ENCODE results near the gene ZNF217.
"Not testable (repeated sequence)": the region's sequence is repeated elsewhere in the genome, so short reads cannot be mapped to it uniquely, and the experiment has no call there.

Gene ZNF217

GRCh38 chr20:53593466-53594007 lies at the start of gene ZNF217:
Gene ZNF217 (minus strand): TSS chr20:53593839. CDS start chr20:53582826, 11,013 bp downstream.
- DNase-seq (ENCODE audit: low read depth), result not testable (repeated sequence)
- peak within 1 kb of the TSS; percentile 79 for H3K4me3 ChIP-seq (ENCODE audit: low read depth, low read length)
- in situ Hi-C loops (cut with HindIII; ENCODE audit: low sequenced_read_pairs), result loop anchor here (25.0 kb wide), 1 partner anchor 344 kb away; no protein-coding TSS in a partner anchor

DNA sequence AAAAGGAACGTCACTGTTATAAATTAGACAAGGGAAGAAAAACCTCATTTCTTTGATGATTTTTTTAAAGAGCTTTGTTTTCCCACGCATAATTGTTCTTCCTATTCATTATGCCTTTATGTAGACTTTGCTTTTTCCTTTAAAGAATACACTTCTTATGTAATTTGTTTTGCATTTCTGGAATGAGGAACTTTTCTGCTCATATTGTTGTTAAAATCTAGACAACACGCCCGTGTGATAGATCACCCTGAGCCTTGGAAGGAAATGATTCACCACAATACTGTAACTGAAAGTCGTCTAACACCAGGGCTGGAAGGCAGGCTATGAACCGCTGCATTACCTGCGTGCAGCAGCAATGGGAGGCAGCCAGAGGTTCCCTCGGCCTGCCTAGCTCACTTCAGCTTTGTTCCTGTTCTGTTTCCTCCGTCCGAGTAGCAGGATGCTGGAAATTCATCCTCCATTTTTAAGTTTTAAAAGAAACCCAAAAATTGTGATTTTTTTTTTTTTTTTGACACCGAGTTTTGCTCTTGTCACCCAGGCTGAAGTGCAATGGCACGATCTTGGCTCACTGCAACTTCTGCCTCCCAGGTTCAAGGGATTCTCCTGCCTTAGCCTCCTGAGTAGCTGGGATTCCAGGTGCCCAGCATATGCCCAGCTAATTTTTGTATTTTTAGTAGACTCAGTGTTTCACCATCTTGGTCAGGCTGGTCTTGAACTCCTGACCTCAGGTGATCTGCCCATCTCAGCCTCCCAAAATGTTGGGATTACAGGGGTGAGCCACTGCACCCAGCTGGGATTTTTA lies 49.6 kb upstream of the ZNF217 start:
- H3K4me3 ChIP-seq (ENCODE audit: low read depth, low read length), result no peak overlapping the region

GRCh38 chr20:53642196-53643030 lies 48.8 kb upstream of the ZNF217 start:
- no peak for DNase-seq (ENCODE audit: low read depth)
- TF ChIP-seq, protein P1, sequence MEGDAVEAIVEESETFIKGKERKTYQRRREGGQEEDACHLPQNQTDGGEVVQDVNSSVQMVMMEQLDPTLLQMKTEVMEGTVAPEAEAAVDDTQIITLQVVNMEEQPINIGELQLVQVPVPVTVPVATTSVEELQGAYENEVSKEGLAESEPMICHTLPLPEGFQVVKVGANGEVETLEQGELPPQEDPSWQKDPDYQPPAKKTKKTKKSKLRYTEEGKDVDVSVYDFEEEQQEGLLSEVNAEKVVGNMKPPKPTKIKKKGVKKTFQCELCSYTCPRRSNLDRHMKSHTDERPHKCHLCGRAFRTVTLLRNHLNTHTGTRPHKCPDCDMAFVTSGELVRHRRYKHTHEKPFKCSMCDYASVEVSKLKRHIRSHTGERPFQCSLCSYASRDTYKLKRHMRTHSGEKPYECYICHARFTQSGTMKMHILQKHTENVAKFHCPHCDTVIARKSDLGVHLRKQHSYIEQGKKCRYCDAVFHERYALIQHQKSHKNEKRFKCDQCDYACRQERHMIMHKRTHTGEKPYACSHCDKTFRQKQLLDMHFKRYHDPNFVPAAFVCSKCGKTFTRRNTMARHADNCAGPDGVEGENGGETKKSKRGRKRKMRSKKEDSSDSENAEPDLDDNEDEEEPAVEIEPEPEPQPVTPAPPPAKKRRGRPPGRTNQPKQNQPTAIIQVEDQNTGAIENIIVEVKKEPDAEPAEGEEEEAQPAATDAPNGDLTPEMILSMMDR (IDR thresholded peaks at IDR 0.05; ENCODE audit: low read depth, low read length, missing control alignments), result no peak
- in situ Hi-C loops (cut with HindIII; ENCODE audit: low sequenced_read_pairs), result no loop called here
- no peak overlapping the region for H3K4me3 ChIP-seq (ENCODE audit: low read depth, low read length)

More for the DNA sequence above, 49.6 kb upstream of the ZNF217 start:
- no peak for DNase-seq (ENCODE audit: low read depth)
- TF ChIP-seq, protein P1 (IDR thresholded peaks at IDR 0.05; ENCODE audit: low read depth, low read length, missing control alignments), result no peak
- in situ Hi-C loops (cut with HindIII; ENCODE audit: low sequenced_read_pairs), result no loop called here

DNA sequence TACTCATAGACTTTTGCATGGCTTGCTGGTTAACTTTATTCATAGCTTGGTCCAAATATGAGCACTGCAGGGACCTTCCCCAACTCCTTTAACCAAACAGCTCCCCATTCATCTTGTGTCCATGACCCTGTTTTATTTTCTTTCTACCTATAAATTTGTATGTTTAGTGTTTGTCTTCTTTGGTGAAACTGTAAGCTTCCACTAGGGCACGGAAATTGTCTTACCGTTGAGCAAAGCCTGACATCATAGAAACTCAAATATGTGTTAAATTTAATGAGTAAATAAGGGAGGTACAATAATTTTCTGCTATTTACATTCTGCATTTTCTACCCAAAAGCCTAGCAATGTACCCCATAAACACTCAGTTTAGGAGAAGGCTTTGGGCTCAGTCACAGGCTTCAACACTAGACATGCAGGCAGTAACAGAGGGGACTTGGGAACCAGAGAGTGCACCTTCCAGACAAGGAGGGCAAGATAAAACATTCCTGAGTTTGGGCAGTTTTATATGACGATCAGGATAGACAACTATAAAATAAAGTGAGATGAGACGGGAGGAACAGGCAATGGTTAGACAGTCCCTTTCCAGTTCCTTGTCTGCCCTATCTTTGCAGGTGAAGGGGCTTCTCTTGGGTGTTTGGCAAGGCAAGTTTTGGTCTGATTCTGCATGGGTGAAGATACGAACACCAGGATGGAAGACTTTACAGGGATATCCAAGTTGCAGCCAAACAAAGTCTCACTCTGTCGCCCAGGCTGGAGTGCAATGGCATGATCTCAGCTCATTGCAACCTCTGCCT lies 46.2 kb upstream of the ZNF217 start:
- no peak overlapping the region for H3K4me3 ChIP-seq (ENCODE audit: low read depth, low read length)
- DNase-seq (ENCODE audit: low read depth), result no peak
- TF ChIP-seq, protein P1 (IDR thresholded peaks at IDR 0.05; ENCODE audit: low read depth, low read length, missing control alignments), result no peak
- in situ Hi-C loops (cut with HindIII; ENCODE audit: low sequenced_read_pairs), result no loop called here

DNA sequence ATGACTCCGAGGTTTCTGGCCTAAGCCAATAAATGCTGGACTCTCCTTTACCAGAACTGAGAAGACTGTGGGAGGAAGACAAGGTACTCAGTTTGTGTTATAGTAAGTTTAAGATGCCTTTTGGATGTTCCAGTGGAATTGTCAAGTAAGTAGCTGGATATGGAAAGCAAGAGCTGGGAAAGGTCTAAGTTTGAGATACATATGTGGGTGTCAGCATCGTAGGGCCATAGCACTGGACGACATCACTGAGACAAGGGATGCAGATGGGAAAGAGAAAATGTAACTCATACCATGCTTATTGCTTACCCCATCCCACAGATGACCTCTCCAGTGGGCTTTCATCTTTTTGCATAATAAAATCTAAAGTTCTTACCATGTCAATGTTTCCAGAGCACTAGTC lies 45.5 kb upstream of the ZNF217 start:
- TF ChIP-seq, protein P1 (IDR thresholded peaks at IDR 0.05; ENCODE audit: low read depth, low read length, missing control alignments), result no peak
- no peak for DNase-seq (ENCODE audit: low read depth)

GRCh38 chr20:53637310-53637709 lies 43.7 kb upstream of the ZNF217 start:
- H3K4me3 ChIP-seq (ENCODE audit: low read depth, low read length); in situ Hi-C loops (cut with HindIII; ENCODE audit: low sequenced_read_pairs); DNase-seq (ENCODE audit: low read depth): not testable (repeated sequence)

More for the DNA sequence above, 45.5 kb upstream of the ZNF217 start:
- in situ Hi-C loops (cut with HindIII; ENCODE audit: low sequenced_read_pairs), result no loop called here
- no peak overlapping the region for H3K4me3 ChIP-seq (ENCODE audit: low read depth, low read length)

- DNase-seq (ENCODE audit: low read depth), result no peak
- no peak overlapping the region for H3K4me3 ChIP-seq (ENCODE audit: low read depth, low read length)
- in situ Hi-C loops (cut with HindIII; ENCODE audit: low sequenced_read_pairs), result no loop called here
- TF ChIP-seq, protein P1 (IDR thresholded peaks at IDR 0.05; ENCODE audit: low read depth, low read length, missing control alignments), result no peak
Measured at GRCh38 chr20:53636540-53637097, 43.0 kb upstream of the ZNF217 start.
